Body of pancreas (tissue), 4 donors: Measurements from ENCODE around the gene HHAT.
A peak's percentile ranks its signal among the peaks of the same experiment; 100 is the strongest.

ENCODE experiments used
- CTCF ChIP-seq, 7 experiments: fragments of 450-650 bp in 4 of 7; fragments of 200-600 bp in 3 of 7; sonication (generic) in 3 of 7; IDR thresholded peaks; one replicate each; pipeline ENCODE4 v1.5.1; 2016 to 2019; ENCODE audit warnings: antibody characterized with exemption in 7 of 7
- POLR2A ChIP-seq, 3 donors: fragments of 450-650 bp; IDR thresholded peaks; one replicate each; pipeline ENCODE4 v1.6.1; 2016; ENCODE audit warnings: antibody characterized with exemption in 3 of 3, mild to moderate bottlenecking in 2 of 3

- no peak for TF ChIP-seq POLR2A (IDR thresholded peaks at IDR 0.05)
- peak in 6 of 7 experiments; percentile 36 to 61 (median 56) for TF ChIP-seq CTCF (IDR thresholded peaks at IDR 0.05)
These were observed 119.7 kb downstream of the HHAT start for GRCh38 chr1:210448297-210448892.
